RWPE1 (cell line): ENCODE data around the gene CBLB.

Experiments
- CTCF ChIA-PET: fragments of 350-600 bp; sonication (Branson Sonifier 250); formaldehyde crosslinking; extraction: SDS; loops from one replicate; lab custom pipeline; 2021; lab: Yijun Ruan, JAX
- POLR2A ChIA-PET: fragments of 400-600 bp; formaldehyde crosslinking; extraction: SDS; loops from one replicate; lab custom pipeline; 2020; ENCODE audit warnings: antibody characterized with exemption; ENCODE audit not compliant: low non-redundant PET; lab: Yijun Ruan, JAX
- DNase-seq: peaks from one replicate; pipeline ENCODE4 v3.0.0; 2012; ENCODE audit warnings: low spot score
- H3K27ac ChIP-seq: fragments of 450-650 bp; 2 replicates; pipeline ENCODE4 v1.5.1; 2017
- TF ChIP-seq, protein P1 (sequence below): fragments of 450-650 bp; conservative IDR thresholded peaks from 2 replicates; pipeline ENCODE4 v1.5.1; 2017; ENCODE audit warnings: low read depth, mild to moderate bottlenecking

The CBLB gene

DNA sequence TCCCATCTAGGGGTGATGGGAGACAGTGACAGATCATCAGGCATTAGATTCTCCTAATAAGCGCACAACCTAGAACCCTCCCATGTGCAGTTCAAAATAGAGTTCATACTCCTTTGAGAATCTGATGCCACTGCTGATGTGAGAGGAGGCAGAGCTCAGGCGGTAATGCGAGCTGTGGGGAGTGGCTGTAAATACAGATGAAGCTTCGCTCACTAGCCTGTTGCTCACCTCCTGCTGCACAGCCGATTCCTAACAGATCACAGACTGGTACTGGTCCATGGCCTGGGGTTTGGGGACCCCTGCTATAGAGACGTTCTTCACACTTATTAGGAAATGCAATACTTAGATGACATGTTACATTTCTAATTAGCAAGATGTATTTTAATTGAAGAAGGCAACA is 154.4 kb downstream of the CBLB start:
- POLR2A ChIA-PET = no interaction called here
- H3K27ac ChIP-seq = no peak overlapping the region
- TF ChIP-seq, protein P1, sequence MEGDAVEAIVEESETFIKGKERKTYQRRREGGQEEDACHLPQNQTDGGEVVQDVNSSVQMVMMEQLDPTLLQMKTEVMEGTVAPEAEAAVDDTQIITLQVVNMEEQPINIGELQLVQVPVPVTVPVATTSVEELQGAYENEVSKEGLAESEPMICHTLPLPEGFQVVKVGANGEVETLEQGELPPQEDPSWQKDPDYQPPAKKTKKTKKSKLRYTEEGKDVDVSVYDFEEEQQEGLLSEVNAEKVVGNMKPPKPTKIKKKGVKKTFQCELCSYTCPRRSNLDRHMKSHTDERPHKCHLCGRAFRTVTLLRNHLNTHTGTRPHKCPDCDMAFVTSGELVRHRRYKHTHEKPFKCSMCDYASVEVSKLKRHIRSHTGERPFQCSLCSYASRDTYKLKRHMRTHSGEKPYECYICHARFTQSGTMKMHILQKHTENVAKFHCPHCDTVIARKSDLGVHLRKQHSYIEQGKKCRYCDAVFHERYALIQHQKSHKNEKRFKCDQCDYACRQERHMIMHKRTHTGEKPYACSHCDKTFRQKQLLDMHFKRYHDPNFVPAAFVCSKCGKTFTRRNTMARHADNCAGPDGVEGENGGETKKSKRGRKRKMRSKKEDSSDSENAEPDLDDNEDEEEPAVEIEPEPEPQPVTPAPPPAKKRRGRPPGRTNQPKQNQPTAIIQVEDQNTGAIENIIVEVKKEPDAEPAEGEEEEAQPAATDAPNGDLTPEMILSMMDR = no peak

DNA sequence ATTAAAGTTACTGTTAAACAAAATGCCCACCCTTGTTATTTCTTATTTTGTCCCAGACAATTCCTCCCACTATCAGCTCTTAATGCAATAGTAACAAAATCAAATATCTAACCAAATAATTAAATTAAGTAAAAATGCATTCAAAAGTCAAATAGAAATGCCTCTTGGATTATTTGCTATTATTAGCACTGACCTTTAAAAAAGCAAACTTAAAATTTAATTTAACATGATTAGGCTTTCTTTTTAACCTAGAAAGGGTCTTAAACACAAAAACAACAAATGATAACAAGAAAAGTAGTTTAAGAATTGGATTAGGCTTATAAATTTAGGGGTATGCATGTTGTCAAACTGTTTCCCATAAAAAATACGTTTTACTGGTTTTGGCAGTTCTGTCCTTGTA is 159.8 kb downstream of the CBLB start:
- TF ChIP-seq, protein P1 = no peak
- DNase-seq = no peak
- CTCF ChIA-PET = no interaction called here

More for the DNA sequence above, 154.4 kb downstream of the CBLB start:
- DNase-seq = no peak
- CTCF ChIA-PET = no interaction called here

DNA sequence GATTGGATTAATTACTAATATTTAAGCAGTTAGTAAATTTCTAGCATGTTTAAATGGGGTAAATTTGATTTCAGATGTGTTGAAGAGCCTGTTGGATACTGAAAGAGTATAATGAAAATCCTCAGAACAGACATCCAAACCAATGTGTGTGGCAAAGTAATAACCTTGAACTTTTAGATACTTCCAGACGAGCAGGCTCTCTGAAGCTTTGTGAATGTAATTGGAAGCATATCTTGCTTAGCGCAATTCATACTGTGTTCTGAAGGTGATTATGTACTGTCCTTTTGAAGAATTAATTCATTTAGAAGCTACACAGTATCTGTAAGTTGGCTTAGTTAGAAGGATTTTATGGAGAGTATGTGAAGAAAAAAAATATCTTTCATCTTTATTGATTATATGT is 161.8 kb downstream of the CBLB start:
- CTCF ChIA-PET = interaction anchor here (0.7 kb wide), 1 partner anchor 38 kb away, joined by 3 read pairs; no protein-coding TSS in a partner anchor
- DNase-seq = no peak
- no peak overlapping the region for H3K27ac ChIP-seq

More for the DNA sequence above, 159.8 kb downstream of the CBLB start:
- no peak overlapping the region for H3K27ac ChIP-seq
- POLR2A ChIA-PET = no interaction called here

DNA sequence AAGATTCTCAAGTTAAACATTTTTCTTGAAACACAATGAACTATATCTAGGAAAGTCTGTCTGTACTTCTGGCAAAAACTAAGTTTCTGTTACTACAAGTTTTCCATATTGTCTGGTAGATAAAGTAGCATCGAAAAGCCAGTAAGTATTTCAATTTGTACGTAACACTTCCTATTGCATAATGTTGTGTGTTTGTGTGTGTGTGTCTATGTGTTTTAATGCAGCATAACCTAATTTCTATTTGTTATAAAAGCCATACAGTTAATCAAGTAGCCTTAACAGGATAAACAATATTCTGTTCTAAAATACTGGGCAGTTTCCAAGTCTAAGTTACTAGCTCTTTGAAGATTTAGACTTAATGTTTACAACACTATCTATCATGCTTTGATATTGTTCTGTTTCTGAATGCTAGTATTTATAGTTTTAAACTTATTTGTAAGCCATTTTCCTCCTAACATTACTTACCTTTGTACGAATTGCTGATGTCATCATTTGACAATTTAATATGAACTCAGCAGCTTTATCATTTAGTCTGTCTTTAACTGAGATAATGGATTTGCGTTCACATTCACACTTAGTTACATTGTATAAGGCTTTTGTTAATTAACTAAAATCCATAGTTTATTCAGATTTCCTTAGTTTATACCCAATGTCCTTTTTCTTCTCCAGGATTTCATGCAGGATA is 163.9 kb downstream of the CBLB start:
- POLR2A ChIA-PET = no interaction called here
- TF ChIP-seq, protein P1 = no peak
- H3K27ac ChIP-seq = no peak overlapping the region
- no peak for DNase-seq
- CTCF ChIA-PET = no interaction called here

More for the DNA sequence above, 161.8 kb downstream of the CBLB start:
- POLR2A ChIA-PET = no interaction called here
- TF ChIP-seq, protein P1 = no peak

DNA sequence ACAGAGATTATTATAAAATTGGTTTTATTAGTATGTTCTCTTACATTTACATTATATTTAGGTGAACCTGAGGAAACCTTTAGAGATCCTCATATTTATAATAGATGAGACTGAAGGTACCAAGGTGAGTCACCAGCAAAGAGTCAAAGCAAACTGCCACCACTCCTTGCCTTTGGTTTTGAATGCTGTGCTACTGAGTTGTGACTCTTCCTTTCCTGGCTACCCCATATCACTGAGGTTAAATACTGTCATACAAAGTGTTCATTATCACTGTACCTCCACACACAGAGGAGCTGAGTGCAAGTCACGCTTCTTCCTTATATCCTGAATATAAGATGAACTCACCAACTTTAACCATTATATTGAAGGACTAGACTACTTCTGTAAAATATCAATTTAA is 168.2 kb downstream of the CBLB start:
- DNase-seq = no peak
- no peak overlapping the region for H3K27ac ChIP-seq
- TF ChIP-seq, protein P1 = no peak
- POLR2A ChIA-PET = no interaction called here
- CTCF ChIA-PET = no interaction called here

DNA sequence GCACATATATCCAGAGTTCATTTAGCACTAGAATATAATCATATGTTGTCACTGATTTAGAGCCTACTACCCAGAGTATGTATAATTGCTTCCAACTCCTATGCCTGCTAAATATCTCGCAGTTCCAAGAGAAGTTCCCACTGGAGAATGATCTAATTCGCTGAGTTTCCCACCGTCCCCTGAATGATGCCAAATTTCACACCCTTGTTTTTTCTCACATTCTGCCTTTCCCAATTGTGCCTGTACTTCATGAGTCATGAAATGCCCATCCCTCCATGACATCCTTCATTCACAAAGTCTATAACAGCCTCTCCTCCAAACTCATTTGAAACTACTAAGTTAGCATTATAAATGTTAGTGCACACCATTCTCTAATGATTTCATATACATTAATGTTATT is 177.2 kb downstream of the CBLB start:
- ChIA-PET CTCF (interaction anchor here (0.6 kb wide), 1 partner anchor 62 kb away, joined by 7 read pairs; no protein-coding TSS in a partner anchor), POLR2A (no interaction called here)
- no peak overlapping the region for H3K27ac ChIP-seq
- no peak for DNase-seq
- TF ChIP-seq, protein P1 = no peak
